Stimulated activated CD4-positive, alpha-beta T cell treated with anti-CD3 and anti-CD28 coated beads, Interleukin-15, amount 100 ng/mL, for 1 hour (primary cell): ENCODE results near the gene RPL37A.

Experiments
- DNase-seq, 2 donors: peaks; one replicate each; pipeline ENCODE4 v3.0.0-alpha.2; 2020; ENCODE audit warnings: low read depth in 1 of 2, low spot score in 1 of 2

The RPL37A gene

GRCh38 chr2:216546241-216546640 is 47.6 kb downstream of the RPL37A start:
- DNase-seq = no peak

- DNase-seq = no peak
Observed at GRCh38 chr2:216546641-216547403, 48.2 kb downstream of the RPL37A start.

- no peak for DNase-seq
Observed at GRCh38 chr2:216548901-216549331, 50.3 kb downstream of the RPL37A start.

GRCh38 chr2:216549926-216550690 is 51.5 kb downstream of the RPL37A start:
- DNase-seq = no peak

GRCh38 chr2:216551234-216552068 is 52.8 kb downstream of the RPL37A start:
- DNase-seq = no peak

- DNase-seq = no peak
Observed at GRCh38 chr2:216553093-216553478, 54.4 kb downstream of the RPL37A start.
